Esophagus muscularis mucosa (tissue), 4 donors: ENCODE results near the gene ZBTB8A. TPM values are rescaled to one million over a fixed set of nuclear protein-coding genes. Genes with fewer than 3 reads are reported as not detected.

Experiments used
- DNase-seq: peaks from one replicate; pipeline ENCODE4 v3.0.0-alpha.2; 2017; ENCODE audit errors: extremely low spot score
- H3K27ac ChIP-seq, 4 donors: fragments of 200-600 bp; sonication (generic); replicated peaks in 1 of 4; 1 replicate in 3 of 4; 2 replicates in 1 of 4; pipeline ENCODE4 v1.5.1; 2016 to 2019; ENCODE audit warnings: mild to moderate bottlenecking in 1 of 4
- H3K27me3 ChIP-seq, 4 donors: fragments of 200-600 bp; sonication (generic); one replicate each; pipeline versions ENCODE4 v1.5.1 to v1.6.0; 2016 to 2019
- H3K36me3 ChIP-seq, 4 donors: fragments of 200-600 bp; sonication (generic); one replicate each; pipeline ENCODE4 v1.5.1; 2016 to 2019
- H3K4me1 ChIP-seq, 4 donors: fragments of 200-600 bp; sonication (generic); one replicate each; pipeline ENCODE4 v1.5.1; 2016 to 2019
- H3K4me3 ChIP-seq, 4 donors: fragments of 200-600 bp; sonication (generic); 1 replicate in 2 of 4; 2 replicates in 2 of 4; pipeline ENCODE4 v1.5.1; 2016 to 2019; ENCODE audit warnings: mild to moderate bottlenecking in 4 of 4, moderate library complexity in 1 of 4
- H3K9me3 ChIP-seq, 4 donors: fragments of 200-600 bp; sonication (generic); 1 replicate in 3 of 4; 2 replicates in 1 of 4; pipeline ENCODE4 v1.5.1; 2016 to 2019
- EP300 ChIP-seq: sonication (generic); formaldehyde crosslinking; IDR thresholded peaks from one replicate; pipeline ENCODE4 v1.6.1; 2017; ENCODE audit warnings: antibody characterized with exemption
- POLR2A ChIP-seq: fragments of 450-650 bp; IDR thresholded peaks from one replicate; pipeline ENCODE4 v1.6.1; 2017; ENCODE audit warnings: antibody characterized with exemption, moderate library complexity, mild to moderate bottlenecking, low read depth
- POLR2AphosphoS5 ChIP-seq, 2 donors: sonication (generic); formaldehyde crosslinking; IDR thresholded peaks; one replicate each; pipeline ENCODE4 v1.6.1; 2017; ENCODE audit warnings: antibody characterized with exemption in 2 of 2
- WGBS: methylation state at CpG from one replicate; pipeline ENCODE4 v1.1.5; 2018; 5-methylcytosine and 5-hydroxymethylcytosine counted together
- intact Hi-C: fragments of 100-400 bp; cut with DNase I; formaldehyde crosslinking; loops from one replicate; pipeline ENCODE4 v1.15.1; 2023
- total RNA-seq, 4 donors: library from RNA; depleted of rRNA; stranded (reverse); fragments of >200 nt; gene quantifications; one replicate each; pipeline versions ENCODE4 v1.1.0 to v1.2.1, GENCODE V29; 2016
- TF ChIP-seq, protein P1 (sequence below), 3 experiments: fragments of 200-600 bp in 2 of 3; fragments of 450-650 bp in 1 of 3; sonication (generic) in 2 of 3; IDR thresholded peaks; one replicate each; pipeline ENCODE4 v1.5.1; 2017 to 2019; ENCODE audit warnings: antibody characterized with exemption in 3 of 3, mild to moderate bottlenecking in 2 of 3, moderate library complexity in 1 of 3

Gene ZBTB8A
- total RNA-seq, 4 donors from 2014 or later: 6.8 to 12.0 (median 10.3) TPM

DNA sequence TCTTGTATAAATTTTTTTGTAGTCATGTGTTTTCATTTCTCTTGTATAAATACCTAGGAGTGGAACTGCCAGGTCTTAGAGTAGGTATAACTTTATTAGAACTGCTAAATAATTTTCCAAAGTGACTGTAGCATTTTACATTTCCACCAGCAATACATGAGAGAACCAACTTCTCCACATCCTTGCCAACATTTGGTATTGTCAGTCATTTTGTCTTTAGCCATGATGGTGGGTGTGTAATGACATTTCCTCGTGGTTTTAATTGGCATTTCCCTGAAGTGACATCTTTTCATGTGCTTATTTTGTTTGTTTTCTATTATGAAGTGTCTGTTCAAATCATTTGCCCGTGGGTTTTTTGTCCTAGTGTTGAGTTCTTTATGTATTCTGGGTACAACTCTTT lies 29.7 kb downstream of the ZBTB8A start:
- WGBS: 81% methylated on average over 2 of the region's 2 CpGs
- TF ChIP-seq, protein P1, sequence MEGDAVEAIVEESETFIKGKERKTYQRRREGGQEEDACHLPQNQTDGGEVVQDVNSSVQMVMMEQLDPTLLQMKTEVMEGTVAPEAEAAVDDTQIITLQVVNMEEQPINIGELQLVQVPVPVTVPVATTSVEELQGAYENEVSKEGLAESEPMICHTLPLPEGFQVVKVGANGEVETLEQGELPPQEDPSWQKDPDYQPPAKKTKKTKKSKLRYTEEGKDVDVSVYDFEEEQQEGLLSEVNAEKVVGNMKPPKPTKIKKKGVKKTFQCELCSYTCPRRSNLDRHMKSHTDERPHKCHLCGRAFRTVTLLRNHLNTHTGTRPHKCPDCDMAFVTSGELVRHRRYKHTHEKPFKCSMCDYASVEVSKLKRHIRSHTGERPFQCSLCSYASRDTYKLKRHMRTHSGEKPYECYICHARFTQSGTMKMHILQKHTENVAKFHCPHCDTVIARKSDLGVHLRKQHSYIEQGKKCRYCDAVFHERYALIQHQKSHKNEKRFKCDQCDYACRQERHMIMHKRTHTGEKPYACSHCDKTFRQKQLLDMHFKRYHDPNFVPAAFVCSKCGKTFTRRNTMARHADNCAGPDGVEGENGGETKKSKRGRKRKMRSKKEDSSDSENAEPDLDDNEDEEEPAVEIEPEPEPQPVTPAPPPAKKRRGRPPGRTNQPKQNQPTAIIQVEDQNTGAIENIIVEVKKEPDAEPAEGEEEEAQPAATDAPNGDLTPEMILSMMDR (IDR thresholded peaks at IDR 0.05): no peak
- TF ChIP-seq POLR2AphosphoS5 (IDR thresholded peaks at IDR 0.05) (no peak), POLR2A (no peak)
- intact Hi-C loops: no loop called here
- Histone ChIP-seq H3K4me3 (no peak overlapping the region), H3K27me3 (no peaks in the 10 kb centered on the region), H3K27ac (no peak overlapping the region), H3K9me3 (no peaks in the 10 kb centered on the region), H3K36me3 (peaks cover 0 to 17% (median 2%) of the 10 kb centered on the region in 4 donors), H3K4me1 (no peaks in the 10 kb centered on the region)
- DNase-seq: no peak

DNA sequence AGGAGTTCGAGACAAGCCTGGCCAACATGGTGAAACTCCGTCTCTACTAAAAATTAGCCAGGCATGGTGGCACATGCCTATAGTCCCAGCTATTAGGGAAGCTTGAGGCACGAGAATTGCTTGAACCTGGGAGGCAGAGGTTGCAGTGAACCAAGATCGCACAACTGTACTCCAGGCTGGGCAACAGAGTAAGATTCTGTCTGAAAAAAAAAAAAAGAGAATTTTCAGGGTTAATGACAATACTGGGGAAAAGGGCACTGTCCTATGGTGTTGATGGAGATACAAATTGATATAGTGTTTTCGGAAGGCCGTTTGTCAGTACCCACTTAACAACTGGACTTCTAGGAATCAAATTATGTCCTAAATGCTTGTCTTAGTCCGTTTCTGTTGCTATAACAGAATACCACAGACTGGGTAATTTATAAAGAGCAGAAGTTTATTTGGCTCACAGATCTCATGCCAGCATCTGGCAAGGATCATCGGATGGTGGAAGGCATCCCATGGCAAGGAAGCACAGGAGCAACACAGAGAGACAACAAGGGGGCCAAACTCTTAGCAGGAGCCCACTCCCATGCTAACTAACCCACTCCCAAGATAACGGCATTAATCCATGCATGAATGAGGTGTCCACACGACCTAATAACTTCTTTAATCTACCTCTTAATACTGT lies 41.3 kb downstream of the ZBTB8A start:
- Histone ChIP-seq H3K27ac (no peak overlapping the region), H3K9me3 (no peaks in the 10 kb centered on the region), H3K4me1 (peaks cover 0 to 9% (median 4%) of the 10 kb centered on the region in 4 donors), H3K36me3 (peaks cover 0 to 7% (median 0%) of the 10 kb centered on the region in 4 donors), H3K4me3 (no peak overlapping the region), H3K27me3 (no peaks in the 10 kb centered on the region)
- intact Hi-C loops: no loop called here
- WGBS: 67% methylated on average over 10 of the region's 10 CpGs
- no peak for DNase-seq
- TF ChIP-seq POLR2A (no peak), EP300 (no peak), POLR2AphosphoS5 (IDR thresholded peaks at IDR 0.05) (no peak)
- TF ChIP-seq, protein P1 (IDR thresholded peaks at IDR 0.05): no peak

DNA sequence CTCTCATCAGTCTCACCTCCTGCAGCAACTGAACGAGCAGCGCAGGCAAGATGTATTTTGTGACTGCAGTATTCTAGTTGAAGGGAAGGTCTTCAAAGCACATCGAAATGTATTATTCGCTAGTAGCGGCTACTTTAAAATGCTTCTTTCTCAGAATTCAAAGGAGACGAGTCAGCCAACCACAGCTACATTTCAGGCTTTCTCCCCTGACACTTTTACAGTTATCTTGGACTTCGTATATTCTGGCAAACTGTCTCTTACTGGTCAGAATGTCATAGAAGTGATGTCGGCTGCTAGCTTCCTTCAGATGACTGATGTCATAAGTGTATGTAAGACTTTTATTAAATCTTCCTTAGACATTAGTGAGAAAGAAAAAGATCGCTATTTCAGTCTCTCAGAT lies 53.7 kb downstream of the ZBTB8A start:
- H3K4me1 ChIP-seq: no peaks in the 10 kb centered on the region
- no peaks in the 10 kb centered on the region for H3K9me3 ChIP-seq
- H3K4me3 ChIP-seq: no peak overlapping the region
- no peak overlapping the region for H3K27ac ChIP-seq
- 94% methylated on average over 9 of the region's 9 CpGs for WGBS
- H3K27me3 ChIP-seq: no peaks in the 10 kb centered on the region
- no peak for TF ChIP-seq POLR2AphosphoS5 (IDR thresholded peaks at IDR 0.05)
- TF ChIP-seq POLR2A: no peak
- no peak for TF ChIP-seq EP300
- TF ChIP-seq, protein P1 (IDR thresholded peaks at IDR 0.05): no peak
- H3K36me3 ChIP-seq: peaks cover 10 to 59% (median 46%) of the 10 kb centered on the region in 4 donors
- intact Hi-C loops: no loop called here
- DNase-seq: no peak

DNA sequence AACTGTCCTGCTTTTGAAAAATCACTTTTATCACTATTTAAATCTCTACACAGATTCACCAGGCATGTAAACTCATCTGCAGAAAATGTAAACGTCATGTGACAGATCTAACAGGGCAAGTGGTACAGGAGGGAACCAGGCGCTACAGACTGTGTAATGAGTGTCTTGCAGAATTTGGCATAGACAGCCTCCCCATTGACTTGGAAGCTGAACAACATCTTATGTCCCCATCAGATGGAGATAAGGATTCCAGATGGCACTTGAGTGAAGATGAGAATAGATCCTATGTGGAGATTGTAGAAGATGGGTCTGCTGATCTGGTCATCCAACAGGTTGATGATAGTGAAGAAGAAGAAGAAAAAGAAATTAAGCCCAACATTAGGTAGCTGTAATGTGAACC lies 60.8 kb downstream of the ZBTB8A start:
- Histone ChIP-seq H3K36me3 (peaks cover 7 to 61% (median 37%) of the 10 kb centered on the region in 4 donors), H3K27ac (no peak overlapping the region), H3K27me3 (no peaks in the 10 kb centered on the region), H3K9me3 (no peaks in the 10 kb centered on the region), H3K4me1 (no peaks in the 10 kb centered on the region), H3K4me3 (no peak overlapping the region)
- TF ChIP-seq, protein P1 (IDR thresholded peaks at IDR 0.05): no peak
- 88% methylated on average over 2 of the region's 2 CpGs for WGBS
- DNase-seq: no peak
- intact Hi-C loops: no loop called here
